ENCODE results near the gene NR1D1. TPM values are rescaled to one million over a fixed set of nuclear protein-coding genes. Genes with fewer than 3 reads are reported as not detected.

The NR1D1 gene
- total and polyA plus RNA-seq, 2 of the 13 experiments (the other 11 are each of a cell fraction or from before 2014, with no cell fraction given), result 2.1 to 2.7 TPM

DNA sequence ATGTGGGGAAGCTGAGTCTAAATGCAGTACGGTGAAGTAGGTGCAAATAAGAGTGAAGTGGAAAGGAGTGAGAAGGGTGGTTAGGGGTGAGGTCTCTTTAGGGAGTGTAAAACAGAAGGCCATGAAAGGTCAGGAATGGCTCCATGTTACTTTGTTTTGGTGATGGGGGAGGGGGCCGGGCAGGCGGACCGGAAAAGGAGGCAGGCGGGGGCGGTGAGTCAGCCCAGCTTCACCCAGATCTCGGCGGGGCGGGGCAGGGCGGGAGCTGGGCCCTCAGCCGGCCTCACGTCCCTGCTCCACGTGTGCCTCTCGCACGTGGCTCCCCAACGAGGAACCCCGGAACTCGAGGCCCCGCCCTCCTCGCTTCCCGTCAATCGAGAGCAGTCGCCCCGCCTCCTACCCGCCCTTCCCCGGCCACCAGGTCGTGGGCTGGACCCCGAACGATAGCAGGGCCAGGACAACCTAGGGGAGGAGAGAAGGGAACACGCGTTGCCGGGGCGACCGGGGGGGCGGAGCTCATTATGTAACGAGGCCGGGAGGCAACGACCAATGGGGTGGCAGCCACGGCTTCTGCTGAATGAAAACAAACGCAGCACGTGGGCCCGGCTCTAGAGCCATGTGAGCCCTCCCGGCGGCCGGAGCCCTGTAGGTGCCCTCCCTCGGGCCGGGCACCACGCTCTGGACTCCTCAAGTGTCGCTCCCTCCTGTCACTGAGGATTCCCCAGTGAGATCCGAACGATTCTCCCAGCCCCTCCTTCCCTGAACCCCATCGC lies 1.4 kb downstream of the NR1D1 start (continued):
- TF ChIP-seq, protein P1, sequence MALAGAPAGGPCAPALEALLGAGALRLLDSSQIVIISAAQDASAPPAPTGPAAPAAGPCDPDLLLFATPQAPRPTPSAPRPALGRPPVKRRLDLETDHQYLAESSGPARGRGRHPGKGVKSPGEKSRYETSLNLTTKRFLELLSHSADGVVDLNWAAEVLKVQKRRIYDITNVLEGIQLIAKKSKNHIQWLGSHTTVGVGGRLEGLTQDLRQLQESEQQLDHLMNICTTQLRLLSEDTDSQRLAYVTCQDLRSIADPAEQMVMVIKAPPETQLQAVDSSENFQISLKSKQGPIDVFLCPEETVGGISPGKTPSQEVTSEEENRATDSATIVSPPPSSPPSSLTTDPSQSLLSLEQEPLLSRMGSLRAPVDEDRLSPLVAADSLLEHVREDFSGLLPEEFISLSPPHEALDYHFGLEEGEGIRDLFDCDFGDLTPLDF (CRISPR knock-in tag; IDR thresholded peaks at IDR 0.05), result peak; percentile 77; the same call in 1 of the 2 replicates
- TF ChIP-seq JUNB (CRISPR knock-in tag; IDR thresholded peaks at IDR 0.05; ENCODE audit: borderline replicate concordance) (peak; percentile 67; the same call in 1 of the 2 replicates), PAF1 (CRISPR knock-in tag; IDR thresholded peaks at IDR 0.05) (no peak), ZSCAN29 (CRISPR knock-in tag; conservative IDR thresholded peaks at IDR 0.05) (peak; percentile 20; the same call in 1 of the 2 replicates), ZNF878 (CRISPR knock-in tag; IDR thresholded peaks at IDR 0.05) (peak; percentile 99), ZNF496 (CRISPR knock-in tag; IDR thresholded peaks at IDR 0.05; ENCODE audit: insufficient replicate concordance) (no peak), CBFB (CRISPR knock-in tag; IDR thresholded peaks at IDR 0.05) (peak; percentile 93), RORA (CRISPR knock-in tag; IDR thresholded peaks at IDR 0.05) (no peak), HMG20B (CRISPR knock-in tag; conservative IDR thresholded peaks at IDR 0.05) (peak; percentile 82; the same call in 1 of the 2 replicates)
- TF ChIP-seq, protein P2, sequence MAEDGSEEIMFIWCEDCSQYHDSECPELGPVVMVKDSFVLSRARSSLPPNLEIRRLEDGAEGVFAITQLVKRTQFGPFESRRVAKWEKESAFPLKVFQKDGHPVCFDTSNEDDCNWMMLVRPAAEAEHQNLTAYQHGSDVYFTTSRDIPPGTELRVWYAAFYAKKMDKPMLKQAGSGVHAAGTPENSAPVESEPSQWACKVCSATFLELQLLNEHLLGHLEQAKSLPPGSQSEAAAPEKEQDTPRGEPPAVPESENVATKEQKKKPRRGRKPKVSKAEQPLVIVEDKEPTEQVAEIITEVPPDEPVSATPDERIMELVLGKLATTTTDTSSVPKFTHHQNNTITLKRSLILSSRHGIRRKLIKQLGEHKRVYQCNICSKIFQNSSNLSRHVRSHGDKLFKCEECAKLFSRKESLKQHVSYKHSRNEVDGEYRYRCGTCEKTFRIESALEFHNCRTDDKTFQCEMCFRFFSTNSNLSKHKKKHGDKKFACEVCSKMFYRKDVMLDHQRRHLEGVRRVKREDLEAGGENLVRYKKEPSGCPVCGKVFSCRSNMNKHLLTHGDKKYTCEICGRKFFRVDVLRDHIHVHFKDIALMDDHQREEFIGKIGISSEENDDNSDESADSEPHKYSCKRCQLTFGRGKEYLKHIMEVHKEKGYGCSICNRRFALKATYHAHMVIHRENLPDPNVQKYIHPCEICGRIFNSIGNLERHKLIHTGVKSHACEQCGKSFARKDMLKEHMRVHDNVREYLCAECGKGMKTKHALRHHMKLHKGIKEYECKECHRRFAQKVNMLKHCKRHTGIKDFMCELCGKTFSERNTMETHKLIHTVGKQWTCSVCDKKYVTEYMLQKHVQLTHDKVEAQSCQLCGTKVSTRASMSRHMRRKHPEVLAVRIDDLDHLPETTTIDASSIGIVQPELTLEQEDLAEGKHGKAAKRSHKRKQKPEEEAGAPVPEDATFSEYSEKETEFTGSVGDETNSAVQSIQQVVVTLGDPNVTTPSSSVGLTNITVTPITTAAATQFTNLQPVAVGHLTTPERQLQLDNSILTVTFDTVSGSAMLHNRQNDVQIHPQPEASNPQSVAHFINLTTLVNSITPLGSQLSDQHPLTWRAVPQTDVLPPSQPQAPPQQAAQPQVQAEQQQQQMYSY (CRISPR knock-in tag; IDR thresholded peaks at IDR 0.05), result no peak
- TF ChIP-seq, protein P3, sequence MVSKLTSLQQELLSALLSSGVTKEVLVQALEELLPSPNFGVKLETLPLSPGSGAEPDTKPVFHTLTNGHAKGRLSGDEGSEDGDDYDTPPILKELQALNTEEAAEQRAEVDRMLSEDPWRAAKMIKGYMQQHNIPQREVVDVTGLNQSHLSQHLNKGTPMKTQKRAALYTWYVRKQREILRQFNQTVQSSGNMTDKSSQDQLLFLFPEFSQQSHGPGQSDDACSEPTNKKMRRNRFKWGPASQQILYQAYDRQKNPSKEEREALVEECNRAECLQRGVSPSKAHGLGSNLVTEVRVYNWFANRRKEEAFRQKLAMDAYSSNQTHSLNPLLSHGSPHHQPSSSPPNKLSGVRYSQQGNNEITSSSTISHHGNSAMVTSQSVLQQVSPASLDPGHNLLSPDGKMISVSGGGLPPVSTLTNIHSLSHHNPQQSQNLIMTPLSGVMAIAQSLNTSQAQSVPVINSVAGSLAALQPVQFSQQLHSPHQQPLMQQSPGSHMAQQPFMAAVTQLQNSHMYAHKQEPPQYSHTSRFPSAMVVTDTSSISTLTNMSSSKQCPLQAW (CRISPR knock-in tag; IDR thresholded peaks at IDR 0.05), result peak; percentile 88
- TF ChIP-seq, protein P4, sequence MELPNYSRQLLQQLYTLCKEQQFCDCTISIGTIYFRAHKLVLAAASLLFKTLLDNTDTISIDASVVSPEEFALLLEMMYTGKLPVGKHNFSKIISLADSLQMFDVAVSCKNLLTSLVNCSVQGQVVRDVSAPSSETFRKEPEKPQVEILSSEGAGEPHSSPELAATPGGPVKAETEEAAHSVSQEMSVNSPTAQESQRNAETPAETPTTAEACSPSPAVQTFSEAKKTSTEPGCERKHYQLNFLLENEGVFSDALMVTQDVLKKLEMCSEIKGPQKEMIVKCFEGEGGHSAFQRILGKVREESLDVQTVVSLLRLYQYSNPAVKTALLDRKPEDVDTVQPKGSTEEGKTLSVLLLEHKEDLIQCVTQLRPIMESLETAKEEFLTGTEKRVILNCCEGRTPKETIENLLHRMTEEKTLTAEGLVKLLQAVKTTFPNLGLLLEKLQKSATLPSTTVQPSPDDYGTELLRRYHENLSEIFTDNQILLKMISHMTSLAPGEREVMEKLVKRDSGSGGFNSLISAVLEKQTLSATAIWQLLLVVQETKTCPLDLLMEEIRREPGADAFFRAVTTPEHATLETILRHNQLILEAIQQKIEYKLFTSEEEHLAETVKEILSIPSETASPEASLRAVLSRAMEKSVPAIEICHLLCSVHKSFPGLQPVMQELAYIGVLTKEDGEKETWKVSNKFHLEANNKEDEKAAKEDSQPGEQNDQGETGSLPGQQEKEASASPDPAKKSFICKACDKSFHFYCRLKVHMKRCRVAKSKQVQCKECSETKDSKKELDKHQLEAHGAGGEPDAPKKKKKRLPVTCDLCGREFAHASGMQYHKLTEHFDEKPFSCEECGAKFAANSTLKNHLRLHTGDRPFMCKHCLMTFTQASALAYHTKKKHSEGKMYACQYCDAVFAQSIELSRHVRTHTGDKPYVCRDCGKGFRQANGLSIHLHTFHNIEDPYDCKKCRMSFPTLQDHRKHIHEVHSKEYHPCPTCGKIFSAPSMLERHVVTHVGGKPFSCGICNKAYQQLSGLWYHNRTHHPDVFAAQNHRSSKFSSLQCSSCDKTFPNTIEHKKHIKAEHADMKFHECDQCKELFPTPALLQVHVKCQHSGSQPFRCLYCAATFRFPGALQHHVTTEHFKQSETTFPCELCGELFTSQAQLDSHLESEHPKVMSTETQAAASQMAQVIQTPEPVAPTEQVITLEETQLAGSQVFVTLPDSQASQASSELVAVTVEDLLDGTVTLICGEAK (IDR thresholded peaks at IDR 0.05), result no peak
- TF ChIP-seq, protein P4 (CRISPR knock-in tag; IDR thresholded peaks at IDR 0.05), result peak; percentile 93
